Stimulated activated memory B cell treated with anti-CD40 and anti-IgM and Interleukin-4, amounts not matched to agents 10 μg/mL and 1 μg/mL and 100 μg/mL, for 72 hours (primary cell): ENCODE measurements around the gene WWC1.
"Not testable (repeated sequence)": the region's sequence is repeated elsewhere in the genome, so short reads cannot be mapped to it uniquely, and the experiment has no call there.

ENCODE experiments used
- ATAC-seq: fragments of 150-1000 bp; cut with Tn5 transposase; 2 replicates; pipeline ENCODE4 v1.10.0; 2021
- H3K27ac Mint-ChIP-seq: one replicate; pipeline ENCODE4 v1.8.0; 2022; ENCODE audit warnings: mild to moderate bottlenecking, mixed read lengths
- H3K27me3 Mint-ChIP-seq: one replicate; pipeline ENCODE4 v1.8.0; 2022; ENCODE audit warnings: mixed read lengths
- H3K36me3 Mint-ChIP-seq: one replicate; pipeline ENCODE4 v1.8.0; 2022; ENCODE audit warnings: mixed read lengths
- H3K4me1 Mint-ChIP-seq: one replicate; pipeline ENCODE4 v1.8.0; 2022; ENCODE audit warnings: mixed read lengths
- H3K4me3 Mint-ChIP-seq: one replicate; pipeline ENCODE4 v1.8.0; 2022; ENCODE audit warnings: mild to moderate bottlenecking, moderate library complexity, mixed read lengths
- H3K9me3 Mint-ChIP-seq: one replicate; pipeline ENCODE4 v1.8.0; 2022; ENCODE audit warnings: mixed read lengths

WWC1 gene

GRCh38 chr5:168428552-168428951 lies 137.1 kb downstream of the WWC1 start:
- Mint-ChIP-seq H3K27ac (no peak overlapping the region), H3K4me1 (no peaks in the 10 kb centered on the region), H3K36me3 (no peaks in the 10 kb centered on the region), H3K27me3 (no peaks in the 10 kb centered on the region), H3K9me3 (no peaks in the 10 kb centered on the region), H3K4me3 (no peak overlapping the region)
- ATAC-seq, result no peak

DNA sequence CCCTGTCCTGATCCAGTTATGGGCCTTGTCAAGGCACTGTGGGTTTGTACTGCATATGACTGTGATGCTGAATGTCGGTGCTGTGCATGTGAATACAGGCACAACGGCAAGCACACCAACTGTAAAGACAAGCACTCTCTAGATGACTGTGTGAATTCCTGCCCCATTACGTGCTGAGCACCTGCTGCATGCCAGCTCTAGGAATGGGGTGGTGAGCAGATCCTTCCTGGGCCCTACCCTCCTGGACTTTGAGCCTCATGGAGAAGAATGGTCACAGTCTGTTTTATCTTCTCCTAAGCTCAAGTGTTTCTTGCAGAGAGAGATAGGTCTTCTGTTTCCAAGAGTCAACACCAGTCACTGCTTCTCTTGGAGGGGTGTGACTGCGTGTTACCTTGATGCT lies 138.9 kb downstream of the WWC1 start:
- no peak overlapping the region for H3K4me3 Mint-ChIP-seq
- ATAC-seq, result no peak
- no peaks in the 10 kb centered on the region for H3K9me3 Mint-ChIP-seq
- H3K27me3 Mint-ChIP-seq, result no peaks in the 10 kb centered on the region
- H3K36me3 Mint-ChIP-seq, result no peaks in the 10 kb centered on the region
- no peaks in the 10 kb centered on the region for H3K4me1 Mint-ChIP-seq
- no peak overlapping the region for H3K27ac Mint-ChIP-seq

GRCh38 chr5:168432903-168433302 lies 141.5 kb downstream of the WWC1 start:
- peaks cover 5% of the 10 kb centered on the region for H3K36me3 Mint-ChIP-seq
- peaks cover 20% of the 10 kb centered on the region for H3K27me3 Mint-ChIP-seq
- H3K9me3 Mint-ChIP-seq, result no peaks in the 10 kb centered on the region
- H3K4me3 Mint-ChIP-seq, result no peak overlapping the region
- ATAC-seq, result no peak
- no peak overlapping the region for H3K27ac Mint-ChIP-seq
- no peaks in the 10 kb centered on the region for H3K4me1 Mint-ChIP-seq

- Mint-ChIP-seq H3K36me3 (peaks cover 5% of the 10 kb centered on the region), H3K4me1 (no peaks in the 10 kb centered on the region), H3K27me3 (peaks cover 20% of the 10 kb centered on the region), H3K27ac (no peak overlapping the region), H3K4me3 (no peak overlapping the region), H3K9me3 (no peaks in the 10 kb centered on the region)
- no peak for ATAC-seq
Measured at GRCh38 chr5:168434001-168434400, 142.6 kb downstream of the WWC1 start.

DNA sequence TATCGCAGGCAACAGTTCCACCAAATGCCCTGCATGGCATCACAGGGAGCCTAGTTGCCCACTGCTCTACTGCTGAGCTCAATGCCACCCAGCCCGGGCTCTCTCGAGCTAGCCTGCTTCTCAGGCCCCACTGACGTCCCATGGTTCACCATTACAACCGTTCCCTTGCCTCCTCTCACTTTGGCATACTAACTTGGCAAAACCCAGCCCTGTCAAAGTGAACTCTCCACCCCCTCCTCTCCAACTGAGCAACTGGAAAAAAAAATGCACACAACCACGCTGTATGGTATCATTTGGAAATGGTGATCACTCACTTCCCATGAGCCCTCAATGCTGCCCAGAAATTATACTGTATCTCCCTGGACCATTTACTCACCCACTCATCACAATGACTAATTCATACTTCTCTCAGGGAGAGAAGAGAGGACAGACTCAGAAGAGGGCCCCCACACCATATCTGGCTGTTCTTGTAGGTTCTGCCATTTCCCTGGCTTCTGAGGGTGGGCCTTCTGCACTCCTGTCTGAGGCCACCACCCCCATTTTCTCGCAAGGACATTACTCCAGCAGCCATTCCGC lies 143.4 kb downstream of the WWC1 start:
- Mint-ChIP-seq H3K4me1 (no peaks in the 10 kb centered on the region), H3K4me3 (no peak overlapping the region), H3K9me3 (no peaks in the 10 kb centered on the region), H3K27ac (no peak overlapping the region), H3K36me3 (peaks cover 5% of the 10 kb centered on the region), H3K27me3 (peaks cover 20% of the 10 kb centered on the region)
- ATAC-seq, result no peak

GRCh38 chr5:168435340-168435739 lies 143.9 kb downstream of the WWC1 start:
- not testable (repeated sequence) for H3K4me1 Mint-ChIP-seq

DNA sequence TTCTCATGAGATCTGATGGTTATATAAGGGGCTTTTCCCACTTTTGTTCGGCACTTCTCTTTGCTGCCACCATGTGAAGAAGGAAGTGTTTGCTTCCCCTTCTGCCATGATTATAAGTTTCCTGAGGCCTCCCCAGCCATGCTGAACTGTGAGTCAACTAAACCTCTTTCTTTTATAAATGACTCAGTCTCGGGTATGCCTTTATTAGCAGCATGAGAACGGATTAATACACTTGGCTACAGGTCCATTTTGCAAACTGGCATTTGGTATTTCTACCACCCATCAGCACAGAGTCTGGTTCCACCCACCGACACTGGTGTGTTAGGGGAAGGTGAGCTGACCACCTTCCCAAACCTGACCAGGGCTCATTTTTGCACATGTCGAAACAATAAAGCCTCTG lies 146.9 kb downstream of the WWC1 start:
- Mint-ChIP-seq H3K9me3 (no peaks in the 10 kb centered on the region), H3K36me3 (peaks cover 5% of the 10 kb centered on the region), H3K27me3 (peaks cover 20% of the 10 kb centered on the region), H3K27ac (no peak overlapping the region), H3K4me3 (no peak overlapping the region), H3K4me1 (no peaks in the 10 kb centered on the region)
- no peak for ATAC-seq

More at GRCh38 chr5:168435340-168435739, 143.9 kb downstream of the WWC1 start:
- not testable (repeated sequence) for H3K9me3 Mint-ChIP-seq, H3K27ac Mint-ChIP-seq, H3K36me3 Mint-ChIP-seq, H3K4me3 Mint-ChIP-seq, ATAC-seq
- H3K27me3 Mint-ChIP-seq, result peaks cover 20% of the 10 kb centered on the region

- no peaks in the 10 kb centered on the region for H3K27me3 Mint-ChIP-seq
- no peaks in the 10 kb centered on the region for H3K4me1 Mint-ChIP-seq
- H3K36me3 Mint-ChIP-seq, result no peaks in the 10 kb centered on the region
- ATAC-seq, result no peak
- no peaks in the 10 kb centered on the region for H3K9me3 Mint-ChIP-seq
- no peak overlapping the region for H3K4me3 Mint-ChIP-seq
- H3K27ac Mint-ChIP-seq, result no peak overlapping the region
Measured at GRCh38 chr5:168443533-168443932, 152.1 kb downstream of the WWC1 start.

DNA sequence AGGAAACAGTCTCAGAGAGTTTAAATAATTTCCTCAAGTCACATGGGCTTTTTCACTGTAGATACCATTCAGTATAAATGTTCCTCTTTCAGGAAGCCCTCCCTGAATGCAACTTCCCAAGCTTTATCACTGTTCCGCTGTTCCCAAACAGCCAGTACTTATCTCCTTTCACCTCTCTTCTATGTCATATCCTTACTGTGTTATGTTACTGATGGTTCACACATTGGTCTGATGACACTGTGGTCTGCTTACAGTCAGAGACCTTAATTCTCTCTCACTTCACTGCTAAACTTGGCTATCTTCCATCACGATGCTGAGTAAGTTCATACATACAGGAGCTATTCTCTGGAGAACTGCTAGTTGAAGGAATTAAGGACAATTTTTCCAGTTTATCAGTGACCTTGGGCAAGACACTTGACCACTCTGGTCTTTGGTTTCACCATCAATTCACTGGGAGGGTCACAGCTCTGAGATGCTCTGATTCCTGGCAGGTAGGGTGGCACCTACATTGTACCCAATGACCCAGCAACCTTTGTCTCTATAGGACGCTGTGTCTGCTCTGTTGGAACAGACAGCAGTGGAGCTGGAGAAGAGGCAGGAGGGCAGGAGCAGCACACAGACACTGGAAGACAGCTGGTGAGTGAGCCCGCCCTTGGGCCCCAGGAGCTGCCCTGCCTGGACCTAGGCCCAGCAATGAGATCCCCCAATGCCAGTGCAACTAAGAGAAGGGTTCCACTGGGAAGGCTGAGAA lies 152.7 kb downstream of the WWC1 start:
- Mint-ChIP-seq H3K27me3 (no peaks in the 10 kb centered on the region), H3K4me1 (no peaks in the 10 kb centered on the region), H3K4me3 (no peak overlapping the region), H3K9me3 (no peaks in the 10 kb centered on the region), H3K27ac (no peak overlapping the region), H3K36me3 (no peaks in the 10 kb centered on the region)
- no peak for ATAC-seq

GRCh38 chr5:168446983-168447619 lies 155.7 kb downstream of the WWC1 start:
- H3K36me3 Mint-ChIP-seq, result no peaks in the 10 kb centered on the region
- H3K4me1 Mint-ChIP-seq, result no peaks in the 10 kb centered on the region
- H3K27me3 Mint-ChIP-seq, result no peaks in the 10 kb centered on the region
- no peaks in the 10 kb centered on the region for H3K9me3 Mint-ChIP-seq
- H3K4me3 Mint-ChIP-seq, result no peak overlapping the region
- no peak overlapping the region for H3K27ac Mint-ChIP-seq
- ATAC-seq, result no peak

DNA sequence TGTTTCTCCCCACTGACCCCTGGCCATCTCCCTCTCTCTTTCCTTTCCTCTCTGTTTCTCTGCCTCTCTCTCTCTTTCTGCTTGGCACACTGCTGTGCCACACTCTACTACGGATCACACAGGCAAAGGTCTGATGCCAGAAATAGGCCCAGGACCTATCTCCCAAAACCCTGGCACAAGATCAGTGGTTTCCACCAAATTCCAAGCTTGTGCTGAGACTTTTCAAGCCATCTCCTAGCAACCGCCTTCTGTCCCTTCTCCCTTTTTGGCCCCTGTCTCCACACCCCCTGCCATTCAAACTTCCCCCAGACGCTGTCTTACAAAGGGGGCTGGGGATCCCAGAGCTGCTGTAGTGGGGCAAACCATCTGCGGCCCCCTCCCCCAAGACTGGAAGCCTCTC lies 156.4 kb downstream of the WWC1 start:
- no peak for ATAC-seq
- H3K27ac Mint-ChIP-seq, result no peak overlapping the region
- no peaks in the 10 kb centered on the region for H3K36me3 Mint-ChIP-seq
- no peak overlapping the region for H3K4me3 Mint-ChIP-seq
- H3K27me3 Mint-ChIP-seq, result no peaks in the 10 kb centered on the region
- H3K9me3 Mint-ChIP-seq, result no peaks in the 10 kb centered on the region
- H3K4me1 Mint-ChIP-seq, result no peaks in the 10 kb centered on the region

DNA sequence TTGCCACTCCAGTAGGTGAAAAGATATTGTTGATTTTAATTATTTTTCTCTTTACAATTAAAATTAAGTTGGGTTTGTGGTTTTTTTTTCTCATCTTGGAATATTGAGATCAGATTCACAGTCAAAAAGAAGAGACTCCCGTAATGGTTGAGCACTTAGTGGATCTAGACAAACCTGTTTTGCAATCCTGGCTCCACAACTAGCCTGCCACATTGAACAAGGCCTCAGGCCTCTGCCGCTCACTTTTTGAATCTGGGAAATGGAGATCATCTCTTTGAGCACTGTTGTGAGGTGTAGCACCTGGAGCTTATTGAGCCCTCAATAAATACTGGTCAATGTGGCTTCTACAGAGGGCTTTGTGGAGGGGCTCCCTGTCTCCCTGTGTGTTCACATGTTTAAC lies 157.7 kb downstream of the WWC1 start:
- ATAC-seq, result no peak
- no peaks in the 10 kb centered on the region for H3K36me3 Mint-ChIP-seq
- no peaks in the 10 kb centered on the region for H3K9me3 Mint-ChIP-seq
- no peak overlapping the region for H3K4me3 Mint-ChIP-seq
- H3K27ac Mint-ChIP-seq, result no peak overlapping the region
- H3K27me3 Mint-ChIP-seq, result no peaks in the 10 kb centered on the region
- no peaks in the 10 kb centered on the region for H3K4me1 Mint-ChIP-seq

DNA sequence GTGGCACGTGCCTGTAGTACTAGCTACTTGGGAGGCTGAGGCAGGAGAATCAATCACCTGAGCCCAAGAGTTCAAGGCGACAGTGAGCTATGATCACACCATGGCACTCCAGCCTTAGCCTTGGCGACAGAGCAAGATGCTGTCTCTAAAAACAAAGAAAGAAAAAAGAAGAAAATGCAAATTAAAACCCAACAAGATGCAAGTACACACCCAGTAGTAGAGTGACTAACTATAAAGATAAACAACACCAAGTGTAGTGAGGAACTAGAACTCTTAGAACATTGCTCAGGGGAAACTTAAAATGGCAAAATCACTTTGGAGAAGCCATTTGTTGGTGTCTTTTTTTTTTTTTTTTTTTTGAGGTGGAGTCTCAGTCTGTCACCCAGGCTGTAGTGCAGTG lies 160.1 kb downstream of the WWC1 start:
- no peak overlapping the region for H3K27ac Mint-ChIP-seq
- no peaks in the 10 kb centered on the region for H3K36me3 Mint-ChIP-seq
- H3K9me3 Mint-ChIP-seq, result no peaks in the 10 kb centered on the region
- H3K4me3 Mint-ChIP-seq, result no peak overlapping the region
- no peaks in the 10 kb centered on the region for H3K27me3 Mint-ChIP-seq
- no peak for ATAC-seq
- no peaks in the 10 kb centered on the region for H3K4me1 Mint-ChIP-seq

GRCh38 chr5:168455201-168455600 lies 163.8 kb downstream of the WWC1 start:
- Mint-ChIP-seq H3K36me3 (peaks cover 12% of the 10 kb centered on the region), H3K27ac (no peak overlapping the region), H3K4me1 (no peaks in the 10 kb centered on the region), H3K9me3 (peaks cover 6% of the 10 kb centered on the region), H3K27me3 (no peaks in the 10 kb centered on the region), H3K4me3 (no peak overlapping the region)
- no peak for ATAC-seq

- no peak overlapping the region for H3K27ac Mint-ChIP-seq
- no peaks in the 10 kb centered on the region for H3K4me1 Mint-ChIP-seq
- no peak overlapping the region for H3K4me3 Mint-ChIP-seq
- peaks cover 12% of the 10 kb centered on the region for H3K36me3 Mint-ChIP-seq
- no peaks in the 10 kb centered on the region for H3K27me3 Mint-ChIP-seq
- H3K9me3 Mint-ChIP-seq, result peaks cover 6% of the 10 kb centered on the region
- no peak for ATAC-seq
Measured at GRCh38 chr5:168457542-168457941, 166.1 kb downstream of the WWC1 start.

DNA sequence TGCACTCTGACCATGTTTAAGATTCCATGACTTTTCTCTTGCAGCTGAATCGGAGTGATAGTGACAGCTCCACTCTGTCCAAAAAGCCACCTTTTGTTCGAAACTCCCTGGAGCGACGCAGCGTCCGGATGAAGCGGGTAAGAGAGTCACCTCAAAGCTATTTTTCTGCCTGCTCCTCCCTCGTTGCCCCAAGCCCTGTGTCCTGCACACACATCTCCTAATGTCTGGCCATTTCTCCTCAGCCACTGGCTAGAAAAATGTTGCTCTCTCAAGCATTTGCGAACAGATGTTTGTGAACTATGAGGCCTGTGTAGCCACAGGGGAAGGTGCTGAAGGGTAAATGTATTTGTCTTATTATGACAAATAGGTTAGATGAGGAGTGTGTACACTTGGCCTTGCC lies 169.2 kb downstream of the WWC1 start:
- Mint-ChIP-seq H3K36me3 (peaks cover 12% of the 10 kb centered on the region), H3K9me3 (peaks cover 6% of the 10 kb centered on the region), H3K27me3 (no peaks in the 10 kb centered on the region), H3K4me3 (no peak overlapping the region), H3K4me1 (no peaks in the 10 kb centered on the region), H3K27ac (no peak overlapping the region)
- ATAC-seq, result no peak
